ENCODE measurements around the gene PFKFB2. TPM values are rescaled to one million over a fixed set of nuclear protein-coding genes. Genes with fewer than 3 reads are reported as not detected.

Gene PFKFB2
- total and polyA plus RNA-seq, 2 donors (not counting 1 experiment from before 2014, with no cell fraction given): 6.5 to 18.2 TPM

DNA sequence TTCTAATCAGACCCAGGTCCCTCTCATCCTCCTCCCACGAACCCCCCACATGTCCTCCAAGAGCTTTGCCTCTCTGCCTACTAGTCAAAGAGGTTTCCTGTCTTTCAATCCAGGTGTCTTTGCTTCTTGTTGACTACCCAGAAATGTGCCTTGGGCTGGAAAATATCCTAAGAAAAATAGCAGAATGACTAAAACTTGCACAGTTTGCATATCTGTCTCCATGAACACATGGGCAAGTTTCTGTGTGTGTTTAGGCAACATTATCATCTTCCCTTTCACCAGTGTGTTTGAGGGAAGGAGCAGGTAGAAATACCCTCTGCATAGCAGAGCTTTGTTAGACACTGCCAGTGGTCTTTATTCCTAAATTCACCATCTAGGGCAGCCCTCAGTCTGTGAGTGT lies 22.1 kb upstream of the PFKFB2 start:
- H3K4me2 ChIP-seq (replicated peaks; ENCODE audit: low read depth, low read length, poor library complexity, severe bottlenecking): no peak overlapping the region

More for the DNA sequence above, 22.1 kb upstream of the PFKFB2 start:
- H3K79me2 ChIP-seq (ENCODE audit: control insufficient read depth, insufficient read depth, low read length): no peaks in the 10 kb centered on the region
- no peak overlapping the region for H3K9ac ChIP-seq (ENCODE audit: low read length)
- H3K27me3 ChIP-seq (replicated peaks in 1 of 4; ENCODE audit: control extremely low read depth in 1 of 4, control insufficient read depth in 3 of 4, insufficient read depth in 4 of 4, low read length in 3 of 4): peaks cover 0 to 31% (median 19%) of the 10 kb centered on the region in 4 experiments
- TF ChIP-seq CTCF (IDR thresholded peaks at IDR 0.05) (no peak), EZH2 (IDR thresholded peaks at IDR 0.05; ENCODE audit: borderline replicate concordance, insufficient read depth, low read depth, low read length, poor library complexity, severe bottlenecking) (no peak)
- WGBS (ENCODE audit: insufficient coverage): no CpG with 5 or more reads among the region's 1 CpG
- Mint-ChIP-seq H3K9me3 (ENCODE audit: insufficient read depth) (no peaks in the 10 kb centered on the region), H3K27me3 (peaks cover 74% of the 10 kb centered on the region), H3K27ac (no peak overlapping the region), H3K4me3 (no peak overlapping the region), H3K4me1 (no peaks in the 10 kb centered on the region)
- POLR2A ChIA-PET: no interaction called here
- no peak overlapping the region for H2AFZ ChIP-seq (ENCODE audit: insufficient read depth, low read depth, low read length, poor library complexity, severe bottlenecking)
- H3K9me3 ChIP-seq (ENCODE audit: control extremely low read depth in 1 of 3, control insufficient read depth in 2 of 3, insufficient read depth in 1 of 3, low read length in 2 of 3): no peaks in the 10 kb centered on the region
- DNase-seq: no peak
- H3K4me1 ChIP-seq (ENCODE audit: control insufficient read depth in 2 of 2, insufficient read depth in 2 of 2, low read length in 2 of 2): no peaks in the 10 kb centered on the region
- intact Hi-C loops (cut with micrococcal nuclease): no loop called here
- no peak overlapping the region for H3K4me3 ChIP-seq (ENCODE audit: control extremely low read depth in 1 of 5, extremely low read depth in 1 of 5, insufficient read depth in 1 of 5, low read depth in 2 of 5, low read length in 4 of 5)
- no peaks in the 10 kb centered on the region for H3K36me3 ChIP-seq (replicated peaks in 1 of 2; ENCODE audit: control extremely low read depth in 1 of 2, control insufficient read depth in 1 of 2, extremely low read depth in 1 of 2, insufficient read depth in 2 of 2, low read length in 1 of 2)
- no peak for ATAC-seq (ENCODE audit: low read depth)
- no peaks in the 10 kb centered on the region for H4K20me1 ChIP-seq (ENCODE audit: control insufficient read depth, insufficient read depth, low read length, poor library complexity, severe bottlenecking)
- H3K27ac ChIP-seq (ENCODE audit: low read length in 2 of 2): no peak overlapping the region
- CTCF ChIA-PET: interaction anchor here (1.4 kb wide), 1 partner anchor 22 kb away, joined by 3 read pairs; the partner anchor contains the start of gene PFKFB2

Data from B cell (primary cell).